C4-2B (cell line): ENCODE results near the gene RGL2.
"Not testable (repeated sequence)": the region's sequence is repeated elsewhere in the genome, so short reads cannot be mapped to it uniquely, and the experiment has no call there.

Experiments used
- CTCF ChIP-seq: fragments of 450-650 bp; conservative IDR thresholded peaks from 2 replicates; pipeline ENCODE4 v1.5.1; 2017; ENCODE audit warnings: mild to moderate bottlenecking
- ZFX ChIP-seq: fragments of 450-650 bp; IDR thresholded peaks from 2 replicates; pipeline ENCODE4 v1.6.1; 2017

DNA sequence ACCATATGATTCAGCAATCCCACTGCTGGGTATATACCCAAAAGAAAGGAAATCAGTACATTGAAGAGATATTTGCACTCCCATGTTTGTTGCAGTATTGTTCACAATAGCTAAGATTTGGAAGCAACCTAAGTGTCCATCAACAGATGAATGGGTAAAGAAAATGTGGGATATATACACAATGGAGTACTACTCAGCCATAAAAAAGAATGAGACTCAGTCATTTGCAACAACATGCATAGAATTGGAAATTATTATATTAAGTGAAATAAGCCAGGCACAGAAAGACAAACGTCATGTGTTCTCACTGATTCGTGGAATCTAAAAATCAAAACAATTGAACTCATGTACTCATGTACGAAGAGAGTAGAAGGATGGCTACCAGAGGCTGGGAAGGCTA, 36.3 kb downstream of the RGL2 start:
- not testable (repeated sequence) for TF ChIP-seq CTCF, ZFX
